ENCODE data around the gene OSBPL5.
"Not testable (repeated sequence)": the region's sequence is repeated elsewhere in the genome, so short reads cannot be mapped to it uniquely, and the experiment has no call there.

Gene OSBPL5

DNA sequence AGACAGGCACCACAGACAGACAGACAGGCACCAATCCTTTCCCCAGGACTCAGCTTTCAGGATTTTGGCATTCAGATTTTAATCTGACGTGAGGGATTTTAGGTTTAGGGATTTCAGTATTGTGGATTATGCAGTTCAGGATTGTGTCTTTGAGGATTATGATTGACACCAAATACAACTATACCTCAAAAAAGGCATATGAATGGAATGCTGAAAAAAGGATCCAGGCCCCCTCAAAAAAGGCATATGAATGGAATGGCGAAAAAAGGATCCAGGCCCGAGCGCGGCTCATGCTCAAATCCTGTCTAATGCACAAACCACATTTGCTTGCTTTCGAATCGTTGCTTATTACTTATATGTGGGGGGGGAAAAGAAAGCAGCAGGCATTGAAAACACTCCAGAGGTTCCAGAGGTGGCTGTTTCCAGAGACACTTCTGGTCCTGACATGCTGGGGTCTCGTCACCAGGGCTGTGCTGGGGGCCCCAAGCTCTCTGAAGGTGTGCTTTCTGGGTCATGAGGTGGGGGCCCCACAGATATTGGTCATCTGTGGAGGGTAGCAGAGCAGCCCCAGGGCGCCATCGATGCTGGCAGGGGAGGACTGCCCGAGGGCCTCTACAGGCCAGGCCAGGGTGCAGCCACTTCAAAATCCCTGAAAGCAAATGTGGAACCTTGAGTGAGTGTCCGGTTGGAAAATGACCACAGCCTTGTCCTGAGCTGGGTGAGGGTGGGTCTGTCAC is 16.8 kb upstream of the OSBPL5 start:
- no peak for DNase-seq

DNA sequence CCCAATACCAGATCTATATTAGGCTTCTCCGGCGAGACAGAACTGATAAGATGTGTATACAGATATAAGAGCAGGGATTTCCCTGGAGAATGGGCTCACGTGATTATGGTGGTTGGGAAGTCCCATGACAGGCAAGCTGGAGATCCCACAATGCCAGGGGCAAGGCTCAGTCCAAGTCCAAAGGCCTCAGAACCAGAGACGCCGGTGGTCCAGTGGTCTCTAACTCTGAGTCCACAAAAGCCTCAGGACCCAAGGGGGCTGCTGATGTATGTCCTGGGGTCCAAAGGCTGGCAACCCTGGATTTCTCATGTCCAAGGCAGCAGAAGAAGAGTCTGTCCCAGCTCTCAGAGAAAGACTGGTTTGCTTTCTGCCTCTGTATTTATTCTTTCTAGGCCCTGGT is 15.8 kb upstream of the OSBPL5 start:
- DNase-seq, result no peak

DNA sequence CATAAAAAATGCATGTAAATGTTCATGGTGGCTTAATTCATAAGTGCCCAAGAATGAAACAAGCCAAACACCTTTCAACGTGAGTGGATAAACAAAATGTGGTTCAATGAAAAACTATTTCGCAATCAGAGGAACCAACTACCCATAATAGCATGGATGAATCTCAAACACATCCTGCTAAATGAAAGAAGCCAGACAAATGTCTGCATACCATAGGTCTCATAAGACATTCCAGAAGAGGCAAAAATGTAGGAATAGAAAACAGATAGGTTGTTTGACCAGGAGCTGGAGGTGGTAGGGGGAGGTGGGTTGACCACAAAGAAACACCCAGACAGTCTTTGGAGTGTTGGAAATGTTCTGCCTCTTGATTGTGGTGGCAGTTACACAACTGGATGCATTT is 13.2 kb upstream of the OSBPL5 start:
- DNase-seq, result no peak

DNA sequence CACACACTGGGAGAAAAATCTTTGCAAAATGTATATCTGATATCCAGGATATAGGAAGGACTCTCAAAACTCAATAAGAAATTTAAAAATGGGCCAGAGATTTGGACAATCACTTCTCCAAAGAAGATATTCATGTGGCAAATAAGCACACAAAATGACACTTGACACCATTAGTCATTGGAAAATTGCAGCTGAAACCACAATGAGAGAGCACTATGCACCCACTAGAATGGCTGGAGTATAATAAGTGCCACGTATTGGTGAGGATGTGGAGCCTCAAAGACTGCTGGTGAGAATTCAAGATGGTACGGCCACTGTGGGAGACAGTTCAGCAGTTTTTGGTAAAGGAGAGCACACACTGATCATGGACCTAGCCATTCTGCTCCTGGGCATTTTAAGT is 12.8 kb upstream of the OSBPL5 start:
- DNase-seq, result no peak

DNA sequence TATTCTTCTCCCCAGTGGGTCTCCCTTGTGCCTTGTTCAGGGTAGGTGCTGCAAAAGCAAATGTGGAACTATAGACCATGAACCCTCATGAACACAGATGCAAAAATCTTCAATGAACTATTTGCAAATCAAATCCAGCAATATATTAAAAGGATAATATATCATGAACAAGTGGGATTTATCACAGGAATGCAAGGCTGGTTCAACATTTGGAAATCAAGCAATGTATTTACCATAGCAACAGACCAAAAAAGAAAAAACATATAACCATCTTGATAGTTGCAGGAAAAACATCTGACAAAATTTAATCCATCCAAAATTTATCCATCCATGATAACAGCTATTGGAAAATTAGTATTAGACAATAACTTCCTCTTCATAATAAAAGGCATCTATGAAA is 11.4 kb upstream of the OSBPL5 start:
- no peak for DNase-seq

DNA sequence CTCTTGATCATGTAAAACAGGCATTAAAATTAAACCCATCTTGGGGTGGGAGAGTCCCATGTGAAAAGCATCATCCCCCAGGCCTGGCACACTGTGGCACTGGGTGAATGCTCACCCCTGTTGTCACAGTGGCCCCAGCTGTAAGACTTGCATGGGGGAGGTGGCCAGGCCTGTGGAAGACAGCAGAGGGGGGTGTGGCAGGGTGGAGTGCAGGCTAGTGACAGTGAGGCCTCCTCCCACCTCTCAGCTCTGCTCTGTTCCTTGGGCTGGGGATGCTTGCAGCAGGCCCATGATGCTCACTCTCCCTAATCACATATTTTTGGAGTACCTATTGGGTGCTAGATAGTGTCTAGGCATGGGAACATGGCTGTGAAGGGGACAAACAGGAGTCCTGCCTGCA is 10.1 kb upstream of the OSBPL5 start:
- DNase-seq, result no peak

DNA sequence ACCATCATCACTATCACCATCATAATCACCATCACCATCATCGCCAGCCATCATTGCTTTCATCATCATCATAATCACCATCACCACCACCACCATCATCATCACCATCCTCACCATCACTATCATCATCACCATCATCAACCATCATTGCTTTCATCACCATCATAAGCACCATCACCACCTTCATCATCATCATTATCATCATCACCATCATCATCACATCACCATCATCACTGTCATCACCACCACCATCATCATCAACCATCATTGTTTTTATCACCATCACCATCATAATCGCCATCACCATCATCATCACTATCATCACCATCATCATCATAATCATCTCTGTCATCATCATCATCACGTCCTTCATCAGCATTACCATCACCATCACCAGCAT is 9.3 kb upstream of the OSBPL5 start:
- no peak for DNase-seq

DNA sequence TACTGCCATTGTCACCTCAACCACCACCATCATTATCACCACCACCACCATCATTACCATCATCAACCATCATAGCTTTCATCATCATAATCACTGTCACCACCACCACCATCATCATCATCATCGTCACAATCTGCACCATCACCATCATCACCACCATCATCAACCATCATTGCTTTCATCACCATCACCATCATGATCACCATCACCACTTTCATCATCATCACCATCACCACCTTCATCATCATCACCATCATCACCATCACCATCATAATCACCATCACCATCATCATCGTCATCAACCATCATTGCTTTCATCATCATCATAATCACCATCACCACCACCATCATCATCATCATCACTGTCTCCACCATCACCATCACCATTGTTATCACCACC is 8.7 kb upstream of the OSBPL5 start:
- no peak for DNase-seq

DNA sequence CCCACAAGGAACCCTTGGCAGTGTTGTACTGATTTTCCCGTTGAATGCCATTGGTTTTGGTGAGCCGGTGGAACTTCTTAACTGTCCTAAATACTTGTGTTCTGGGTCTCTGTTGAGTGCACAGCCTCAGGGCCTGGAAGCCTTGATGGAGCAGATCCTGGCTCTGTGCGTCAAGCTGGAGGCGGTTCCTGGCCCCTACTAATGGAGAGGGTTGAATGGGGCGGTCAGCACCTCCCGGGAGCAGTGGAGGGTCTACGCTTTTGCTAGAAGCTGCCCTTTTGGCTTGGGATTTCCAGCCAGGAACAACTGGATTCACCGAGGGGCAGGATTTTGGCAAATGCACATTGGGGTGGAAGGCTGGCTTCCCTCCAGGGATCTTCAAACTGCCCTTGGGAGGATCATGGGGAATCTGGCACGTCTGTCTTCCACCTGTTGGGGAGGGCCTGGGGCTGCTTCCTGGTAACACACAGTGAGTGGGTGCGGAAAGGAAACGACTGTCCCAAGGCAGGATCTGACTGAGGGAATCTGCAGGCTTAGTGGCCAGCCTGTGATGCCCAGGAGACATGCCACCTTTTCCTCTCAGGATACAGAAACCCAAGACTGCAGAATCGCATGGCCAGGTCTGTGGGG is 6.9 kb upstream of the OSBPL5 start:
- DNase-seq, result no peak

DNA sequence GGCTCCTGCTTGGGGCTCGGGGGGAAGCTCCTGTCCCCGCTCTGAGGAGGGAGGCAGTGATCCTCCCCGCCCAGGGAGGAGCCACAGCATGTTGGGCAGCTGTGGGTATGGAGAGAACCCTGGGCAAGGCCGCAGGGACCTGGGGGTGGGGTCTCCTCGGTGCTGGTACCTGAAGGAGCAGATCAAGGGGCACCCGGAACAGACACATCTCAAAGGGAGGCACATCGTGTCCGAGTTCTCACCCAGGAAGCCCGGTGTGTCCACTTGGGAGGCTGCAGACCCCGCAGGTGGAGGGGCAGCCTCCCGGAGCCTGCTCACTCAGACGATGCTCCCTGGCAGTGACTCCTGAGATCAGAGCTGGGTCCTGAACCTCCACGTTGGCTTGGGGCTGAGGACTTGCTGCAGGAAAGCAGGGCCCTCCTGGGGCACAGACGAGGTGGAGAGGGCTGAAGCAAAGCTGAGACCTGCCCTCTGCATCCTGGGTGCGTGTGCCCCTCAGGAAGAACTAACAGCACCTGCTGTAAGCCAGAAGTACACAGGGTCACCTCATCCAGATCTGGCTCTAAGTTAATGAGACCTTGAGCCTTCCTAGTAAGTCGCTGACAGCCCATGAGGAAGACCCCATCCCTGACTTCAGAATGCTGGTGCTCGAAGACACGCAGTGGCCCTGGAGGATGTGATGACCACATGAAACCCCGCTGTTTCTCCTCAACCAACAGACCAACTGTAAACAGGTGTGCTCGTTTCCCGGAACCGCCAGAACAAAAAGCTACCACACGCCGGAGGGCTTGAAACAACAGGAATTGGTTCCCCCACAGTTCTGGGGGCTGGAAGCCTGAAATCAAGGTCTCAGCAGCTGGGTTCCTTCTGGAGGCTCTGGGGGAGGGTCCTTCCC is 5.9 kb upstream of the OSBPL5 start:
- no peak for DNase-seq

DNA sequence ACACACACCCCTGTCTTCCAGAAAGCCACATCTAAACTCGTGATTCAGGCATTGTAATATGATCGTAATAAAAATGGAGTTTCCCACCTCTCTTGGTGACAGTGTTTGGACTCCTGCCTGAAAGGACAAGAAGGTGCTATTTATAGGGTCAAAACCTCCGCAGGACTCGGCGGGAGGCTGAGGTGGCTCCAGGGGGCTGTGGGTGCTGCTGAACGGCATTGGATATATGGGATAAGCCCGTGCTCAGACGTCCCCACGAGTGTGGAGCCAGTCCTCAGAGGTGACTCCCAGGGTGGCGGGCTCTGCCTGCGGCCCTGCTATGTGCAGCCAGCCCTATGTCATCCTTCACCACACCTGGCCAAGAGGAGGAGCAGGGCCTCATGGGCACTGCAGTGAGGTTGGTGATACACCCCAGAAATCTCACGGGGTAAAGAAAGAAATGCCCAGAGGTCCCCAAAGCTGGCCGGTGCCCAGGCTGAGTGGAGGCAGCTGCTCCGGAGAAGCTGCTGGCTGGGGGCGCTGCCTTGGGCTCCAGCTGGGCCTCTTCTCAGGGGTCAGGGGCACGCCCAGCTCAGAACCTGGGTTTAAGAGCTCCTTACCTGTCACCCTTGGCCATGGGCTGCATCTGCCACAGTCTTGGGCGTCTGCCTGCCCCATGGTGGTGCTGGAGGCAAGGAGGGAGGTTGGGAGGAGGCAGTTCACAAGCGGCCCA is 5.1 kb upstream of the OSBPL5 start:
- DNase-seq, result no peak

DNA sequence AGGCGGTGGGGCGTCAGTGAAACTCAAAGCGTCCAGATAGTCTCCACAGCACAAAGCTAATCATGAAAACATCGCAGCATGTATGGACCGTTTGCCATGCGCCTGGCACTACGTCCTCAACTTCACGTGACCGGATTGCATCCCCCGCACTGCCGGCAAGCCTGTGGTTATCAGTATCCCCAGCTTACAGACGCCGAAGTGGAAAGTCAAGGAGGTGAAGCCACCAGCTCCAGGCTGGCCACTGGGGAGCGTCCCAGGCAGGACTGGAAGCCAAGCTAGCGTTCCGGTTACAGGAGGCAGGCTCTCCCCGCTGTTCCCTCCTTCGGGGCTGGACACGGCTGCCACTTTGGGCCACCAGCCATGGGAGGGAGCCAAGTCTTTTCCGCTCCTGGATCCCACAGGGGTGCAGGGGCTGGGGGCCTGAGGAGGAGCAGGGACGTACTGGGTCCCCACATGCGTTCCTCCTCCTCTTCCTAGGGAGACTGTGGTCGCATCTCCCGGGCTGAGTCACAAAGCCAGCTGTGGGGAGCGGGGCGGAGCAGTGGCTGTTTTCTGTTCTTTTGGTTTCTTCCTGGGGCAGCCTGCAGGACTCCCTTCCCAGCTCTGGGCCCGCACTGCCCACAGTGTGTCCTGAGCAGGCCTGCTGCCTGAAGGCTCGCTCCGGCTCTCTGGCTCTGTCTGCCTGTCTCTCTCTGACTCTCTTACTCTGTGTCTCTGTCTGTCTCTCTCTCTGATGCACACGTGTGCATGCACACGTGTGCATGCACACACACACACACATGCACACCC is 4.3 kb upstream of the OSBPL5 start:
- no peak for DNase-seq

DNA sequence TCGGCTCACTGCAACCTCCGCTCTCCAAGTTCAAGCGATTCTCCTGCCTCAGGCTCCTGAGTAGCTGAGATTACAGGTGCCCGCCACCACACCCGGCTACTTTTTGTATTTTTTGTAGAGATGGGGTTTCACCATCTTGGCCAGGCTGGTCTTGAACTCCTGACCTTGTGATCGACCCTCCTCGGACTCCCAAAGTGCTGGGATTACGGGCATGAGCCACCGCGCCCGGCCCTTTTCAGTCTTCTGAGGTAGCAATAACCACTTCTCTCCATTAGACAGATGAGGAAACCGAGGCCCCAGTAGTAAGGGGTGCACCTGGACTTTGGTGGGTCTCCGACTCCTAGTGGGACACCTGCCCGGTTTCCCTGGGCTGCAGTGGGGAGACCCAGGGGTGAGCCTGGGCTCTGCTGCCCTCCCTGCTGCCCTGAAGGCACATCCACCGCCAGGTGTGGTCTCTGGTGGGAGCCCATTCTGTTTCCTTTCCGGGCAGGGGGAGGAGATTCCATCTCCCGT is 3.7 kb upstream of the OSBPL5 start:
- DNase-seq, result not testable (repeated sequence)

DNA sequence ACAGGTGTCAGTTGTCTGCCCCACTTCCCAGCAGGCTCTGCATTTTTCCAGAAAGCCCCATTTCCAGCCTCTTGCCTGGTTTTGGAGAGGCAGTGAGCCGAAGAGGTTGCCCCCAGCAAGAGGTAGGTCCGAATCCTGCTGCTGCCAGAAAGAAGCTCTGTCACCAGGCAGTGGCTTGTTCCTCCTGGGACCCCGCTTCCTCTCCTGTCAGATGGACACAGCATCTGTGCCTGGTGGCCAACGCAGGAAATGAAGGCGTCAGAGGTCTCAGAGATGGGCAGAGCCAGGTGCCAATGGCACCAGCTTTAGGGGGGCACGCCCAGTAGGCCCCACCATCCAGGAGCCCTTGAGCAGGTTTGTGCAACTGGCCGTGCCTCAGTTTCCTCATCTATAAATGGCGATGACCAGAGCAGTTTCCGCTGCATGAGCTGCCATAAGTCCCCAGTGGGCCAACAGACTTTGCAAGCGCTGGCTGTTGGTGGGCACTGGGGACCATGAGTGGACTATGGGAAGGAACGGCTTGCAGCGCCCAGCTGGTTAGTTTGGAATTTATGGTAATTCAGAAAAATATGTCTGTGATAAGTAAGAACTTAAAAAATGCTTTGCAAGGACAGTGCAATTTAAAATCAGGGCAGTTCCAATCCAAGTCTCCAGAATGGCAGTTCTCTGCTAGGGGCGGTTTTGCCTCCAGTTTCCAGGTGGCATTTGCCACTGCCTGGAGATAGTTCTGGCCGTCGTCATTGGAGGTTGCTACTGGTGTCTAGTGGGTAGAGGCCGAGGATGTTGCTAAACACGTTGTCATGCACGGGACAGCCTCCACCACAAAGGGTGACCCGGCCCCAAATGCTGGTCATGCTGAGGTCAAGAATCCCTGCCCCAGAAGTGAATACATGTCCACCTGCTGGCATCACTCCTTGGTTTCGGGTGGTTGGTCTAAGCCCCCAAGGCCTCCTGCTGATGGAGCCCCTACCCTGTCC is 2.3 kb upstream of the OSBPL5 start:
- no peak for DNase-seq

DNA sequence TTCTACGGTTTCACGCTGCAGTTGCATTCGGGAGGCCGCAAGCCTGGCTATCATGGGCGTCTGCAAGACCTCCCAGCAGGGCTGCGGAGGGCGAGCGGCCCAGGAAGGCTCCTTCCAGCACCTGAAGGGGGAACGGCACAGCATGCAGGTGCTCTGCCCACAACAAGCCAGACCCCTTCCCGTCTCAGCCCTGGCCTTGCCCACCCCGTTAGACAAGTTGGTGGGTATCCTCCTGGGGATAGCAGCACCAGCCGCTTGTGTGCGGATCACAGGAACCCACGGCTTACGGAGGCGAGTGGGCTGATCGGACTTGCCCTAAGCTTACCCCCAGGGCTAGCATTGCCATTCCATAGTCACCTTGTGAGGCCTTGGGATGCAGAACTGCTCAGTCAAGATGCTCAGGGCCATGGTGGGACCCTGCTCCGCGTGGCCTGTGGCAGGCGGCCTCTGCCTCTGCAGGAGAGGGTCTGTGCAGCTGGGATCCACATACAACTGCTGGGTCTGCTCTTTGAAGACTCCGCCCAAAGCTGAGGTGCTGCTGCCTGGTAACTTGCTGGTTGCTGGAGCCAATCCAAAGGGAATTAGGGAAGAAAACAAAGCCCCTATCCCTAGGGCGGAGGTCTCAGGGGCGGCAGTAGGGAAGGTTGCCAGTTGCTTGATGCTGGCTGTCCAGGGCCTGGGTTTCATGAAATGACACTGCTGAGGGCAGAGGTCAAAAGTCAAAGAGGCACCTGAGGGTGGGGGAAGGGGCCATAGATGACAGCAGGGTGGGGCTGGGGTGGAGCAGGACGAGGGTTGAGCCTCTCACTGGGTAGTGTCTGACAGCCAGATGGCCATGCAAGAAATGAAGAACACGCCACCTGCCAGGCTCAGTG is 1.4 kb upstream of the OSBPL5 start:
- DNase-seq, result no peak

DNA sequence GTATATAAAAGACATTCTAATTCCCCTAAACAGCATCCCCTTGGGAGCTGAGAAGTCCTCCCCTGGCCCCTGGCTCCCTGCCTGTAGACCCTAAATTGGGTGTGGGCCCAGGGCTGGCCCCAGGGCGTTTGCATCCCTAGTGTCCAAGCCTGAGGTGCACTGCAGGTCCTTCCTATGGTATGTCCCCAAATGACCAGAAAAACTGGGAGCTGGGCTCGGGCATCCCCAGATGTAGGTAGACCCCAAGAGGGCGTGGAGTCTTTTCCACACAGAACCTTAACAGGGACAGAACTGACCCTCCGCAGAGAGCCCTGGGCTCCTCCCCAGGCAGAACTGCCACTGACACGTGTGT is 782 bp upstream of the OSBPL5 start:
- DNase-seq, result no peak

DNA sequence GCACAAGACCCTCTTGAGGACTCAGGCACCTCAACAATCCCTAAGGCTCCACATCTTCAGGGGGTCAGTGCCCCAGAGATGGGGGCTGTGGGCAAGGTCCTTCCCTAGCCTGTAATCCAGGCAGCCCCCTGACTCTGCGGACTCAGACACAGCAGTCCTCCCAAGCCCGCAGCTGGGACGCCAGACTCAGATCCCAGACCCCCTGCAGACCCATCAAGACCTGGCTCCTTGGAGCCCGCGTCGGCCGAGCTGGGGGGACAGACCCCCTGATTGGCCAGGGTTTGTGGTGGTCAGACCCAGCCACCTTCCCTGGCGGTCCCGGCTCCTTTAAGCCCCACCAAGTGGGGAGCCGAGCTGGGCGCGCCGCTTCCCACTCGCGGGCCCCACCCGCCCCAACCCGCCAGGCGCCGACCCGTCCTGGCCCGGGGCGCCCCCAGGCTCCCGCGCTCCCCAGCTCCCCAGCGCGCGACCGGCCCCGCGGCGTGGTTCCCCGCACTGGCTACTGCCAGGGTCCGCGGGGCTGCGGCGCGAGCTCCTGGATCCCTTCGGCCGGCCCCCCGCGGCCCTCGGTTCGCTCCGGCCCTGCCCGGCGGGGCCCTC is 458 bp downstream of the OSBPL5 start:
- no peak for DNase-seq

DNA sequence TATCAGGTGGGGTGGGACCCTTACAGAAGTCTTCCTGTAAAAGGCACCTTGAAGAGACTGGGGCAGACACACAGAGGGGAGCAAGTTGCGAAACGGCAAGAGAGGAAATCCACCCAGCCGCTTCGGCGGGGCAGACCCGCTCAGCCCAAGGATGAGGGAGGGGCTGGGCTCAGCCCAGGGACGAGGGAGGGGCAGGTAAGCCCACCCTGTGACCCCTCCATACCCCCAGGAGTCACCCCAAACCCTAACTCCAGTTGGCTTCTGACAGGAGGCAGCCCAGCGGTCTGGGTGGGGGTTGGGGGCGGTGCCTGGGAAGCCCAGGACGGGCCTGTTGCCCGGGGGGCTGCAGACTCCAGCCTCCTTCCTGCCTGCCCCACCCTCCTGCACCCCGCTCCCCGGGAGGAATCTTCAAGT is 965 bp downstream of the OSBPL5 start:
- DNase-seq, result no peak

DNA sequence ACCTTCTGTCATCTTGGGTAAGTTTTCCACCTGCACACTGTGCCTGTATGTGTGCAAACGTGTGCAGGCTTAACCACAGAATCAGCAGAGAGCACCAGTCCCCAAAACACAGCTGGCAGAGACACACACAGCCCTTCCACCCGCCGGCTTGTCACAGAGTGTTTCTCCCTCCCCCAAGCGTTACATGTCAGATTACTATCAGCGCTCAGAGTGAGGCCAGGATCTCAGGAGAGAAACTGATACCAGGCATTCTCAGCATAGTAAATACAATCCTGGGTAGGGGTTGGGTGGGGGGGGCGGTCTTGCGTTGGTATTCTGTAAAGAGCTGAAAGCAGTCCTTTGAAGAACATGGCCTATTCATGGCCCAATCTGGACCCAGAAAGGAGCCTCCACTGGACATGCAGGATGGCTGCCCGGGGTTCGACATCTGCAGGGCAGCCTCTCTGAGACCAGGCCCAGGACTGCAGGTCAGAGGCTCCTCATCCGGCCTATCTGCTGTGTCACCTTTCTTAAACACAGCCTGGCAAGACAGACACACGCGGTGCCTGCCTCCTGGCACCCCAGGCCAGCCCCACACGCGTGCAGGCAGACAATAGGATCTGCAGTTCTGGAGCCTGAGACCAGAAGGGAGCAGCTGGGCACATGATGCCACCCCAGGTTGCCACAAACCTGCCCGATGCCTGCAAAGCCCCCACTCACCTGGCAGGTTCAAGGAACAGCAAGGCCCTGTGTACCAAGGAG is 1.7 kb downstream of the OSBPL5 start:
- DNase-seq, result no peak
